ENCODE data around the gene CDK14. TPM values are rescaled to one million over a fixed set of nuclear protein-coding genes. Genes with fewer than 3 reads are reported as not detected.

CDK14 gene
- total and polyA plus RNA-seq, 2 donors (not counting 1 experiment from before 2014, with no cell fraction given), result 23.6 to 41.1 TPM

- DNase-seq (ENCODE audit: low read depth in 2 of 2), result no peak
- no peaks in the 10 kb centered on the region for H3K36me3 ChIP-seq (ENCODE audit: control insufficient read depth, insufficient read depth, low read length)
Measured at GRCh38 chr7:91156316-91157185, 560.4 kb downstream of the CDK14 start.

GRCh38 chr7:91157579-91158320 is 561.6 kb downstream of the CDK14 start:
- Histone ChIP-seq H3K36me3 (ENCODE audit: control insufficient read depth, insufficient read depth, low read length) (no peaks in the 10 kb centered on the region), H3K4me3 (replicated peaks in 1 of 4; ENCODE audit: control extremely low read depth in 1 of 4, insufficient read depth in 1 of 4, low read depth in 3 of 4, low read length in 4 of 4) (no peak overlapping the region), H4K20me1 (ENCODE audit: control insufficient read depth, extremely low read depth, insufficient read depth, low read length) (no peaks in the 10 kb centered on the region), H3K4me1 (ENCODE audit: control insufficient read depth, extremely low read depth, insufficient read depth, low read length) (no peaks in the 10 kb centered on the region), H3K79me2 (ENCODE audit: control insufficient read depth, insufficient read depth, low read length) (no peaks in the 10 kb centered on the region), H2AFZ (ENCODE audit: low read length) (no peak overlapping the region), H3K9me3 (ENCODE audit: control insufficient read depth, insufficient read depth, low read depth, low read length) (no peaks in the 10 kb centered on the region), H3K27me3 (ENCODE audit: control insufficient read depth, insufficient read depth, low read length) (no peaks in the 10 kb centered on the region), H3K27ac (ENCODE audit: insufficient read depth, low read length) (no peak overlapping the region), H3K4me2 (ENCODE audit: extremely low read depth, insufficient read depth, low read length) (no peak overlapping the region), H3K9ac (ENCODE audit: insufficient read depth, low read length) (no peak overlapping the region)
- no peak for DNase-seq (ENCODE audit: low read depth in 2 of 2)
- TF ChIP-seq EZH2 (IDR thresholded peaks at IDR 0.05; ENCODE audit: low read length, missing control alignments) (no peak), CTCF (conservative IDR thresholded peaks at IDR 0.05 in 1 of 2, IDR thresholded peaks at IDR 0.05 in 1 of 2; ENCODE audit: low read depth in 1 of 2, low read length in 2 of 2) (no peak)

More at GRCh38 chr7:91156316-91157185, 560.4 kb downstream of the CDK14 start:
- no peaks in the 10 kb centered on the region for H3K27me3 ChIP-seq (ENCODE audit: control insufficient read depth, insufficient read depth, low read length)
- H3K4me2 ChIP-seq (ENCODE audit: extremely low read depth, insufficient read depth, low read length), result no peak overlapping the region
- no peak overlapping the region for H3K9ac ChIP-seq (ENCODE audit: insufficient read depth, low read length)
- no peaks in the 10 kb centered on the region for H3K79me2 ChIP-seq (ENCODE audit: control insufficient read depth, insufficient read depth, low read length)
- H3K4me3 ChIP-seq (replicated peaks in 1 of 4; ENCODE audit: control extremely low read depth in 1 of 4, insufficient read depth in 1 of 4, low read depth in 3 of 4, low read length in 4 of 4), result no peak overlapping the region
- no peaks in the 10 kb centered on the region for H3K9me3 ChIP-seq (ENCODE audit: control insufficient read depth, insufficient read depth, low read depth, low read length)
- no peaks in the 10 kb centered on the region for H4K20me1 ChIP-seq (ENCODE audit: control insufficient read depth, extremely low read depth, insufficient read depth, low read length)
- H2AFZ ChIP-seq (ENCODE audit: low read length), result no peak overlapping the region
- no peaks in the 10 kb centered on the region for H3K4me1 ChIP-seq (ENCODE audit: control insufficient read depth, extremely low read depth, insufficient read depth, low read length)
- no peak overlapping the region for H3K27ac ChIP-seq (ENCODE audit: insufficient read depth, low read length)
- TF ChIP-seq EZH2 (IDR thresholded peaks at IDR 0.05; ENCODE audit: low read length, missing control alignments) (no peak), CTCF (conservative IDR thresholded peaks at IDR 0.05 in 1 of 2, IDR thresholded peaks at IDR 0.05 in 1 of 2; ENCODE audit: low read depth in 1 of 2, low read length in 2 of 2) (no peak)

GRCh38 chr7:91162436-91162835 is 566.3 kb downstream of the CDK14 start:
- no peaks in the 10 kb centered on the region for H3K79me2 ChIP-seq (ENCODE audit: control insufficient read depth, insufficient read depth, low read length)
- no peaks in the 10 kb centered on the region for H3K36me3 ChIP-seq (ENCODE audit: control insufficient read depth, insufficient read depth, low read length)
- H3K4me1 ChIP-seq (ENCODE audit: control insufficient read depth, extremely low read depth, insufficient read depth, low read length), result peaks cover 10% of the 10 kb centered on the region
- H3K4me3 ChIP-seq (replicated peaks in 1 of 4; ENCODE audit: control extremely low read depth in 1 of 4, insufficient read depth in 1 of 4, low read depth in 3 of 4, low read length in 4 of 4), result no peak overlapping the region
- no peak overlapping the region for H3K9ac ChIP-seq (ENCODE audit: insufficient read depth, low read length)
- DNase-seq (ENCODE audit: low read depth in 2 of 2), result no peak
- no peak overlapping the region for H2AFZ ChIP-seq (ENCODE audit: low read length)
- H3K4me2 ChIP-seq (ENCODE audit: extremely low read depth, insufficient read depth, low read length), result no peak overlapping the region
- no peaks in the 10 kb centered on the region for H3K9me3 ChIP-seq (ENCODE audit: control insufficient read depth, insufficient read depth, low read depth, low read length)
- no peak for TF ChIP-seq CTCF (conservative IDR thresholded peaks at IDR 0.05 in 1 of 2, IDR thresholded peaks at IDR 0.05 in 1 of 2; ENCODE audit: low read depth in 1 of 2, low read length in 2 of 2)
- no peak for TF ChIP-seq EZH2 (IDR thresholded peaks at IDR 0.05; ENCODE audit: low read length, missing control alignments)
- no peaks in the 10 kb centered on the region for H3K27me3 ChIP-seq (ENCODE audit: control insufficient read depth, insufficient read depth, low read length)
- H3K27ac ChIP-seq (ENCODE audit: insufficient read depth, low read length), result no peak overlapping the region
- H4K20me1 ChIP-seq (ENCODE audit: control insufficient read depth, extremely low read depth, insufficient read depth, low read length), result no peaks in the 10 kb centered on the region

Measured in fibroblast of lung (primary cell).